NCI-H524 (cell line): Measurements from ENCODE around the gene SARS1.
"Not testable (repeated sequence)": the region's sequence is repeated elsewhere in the genome, so short reads cannot be mapped to it uniquely, and the experiment has no call there.

Source experiments
- DNase-seq, 2 experiments: peaks; one replicate each; lab custom pipeline; 2025; lab: John Stamatoyannopoulos, UW

Gene SARS1

GRCh38 chr1:109213824-109214693 lies at the start of gene SARS1:
Gene SARS1 (plus strand): TSS chr1:109213918. CDS start chr1:109213993, 75 bp downstream.
- peak; percentile 80 to 86 for DNase-seq

GRCh38 chr1:109164538-109164937 lies 49.2 kb upstream of the SARS1 start:
- no peak for DNase-seq

GRCh38 chr1:109167001-109167506 lies 46.7 kb upstream of the SARS1 start:
- no peak for DNase-seq

GRCh38 chr1:109170035-109170764 lies 43.5 kb upstream of the SARS1 start:
- no peak for DNase-seq

GRCh38 chr1:109171646-109172045 lies 42.1 kb upstream of the SARS1 start:
- no peak for DNase-seq

GRCh38 chr1:109176349-109176748 lies 37.4 kb upstream of the SARS1 start:
- DNase-seq: peak in 1 of 2 experiments; percentile 23

GRCh38 chr1:109180715-109181084 lies 33.0 kb upstream of the SARS1 start:
- DNase-seq: not testable (repeated sequence)

- no peak for DNase-seq
Observed at GRCh38 chr1:109181085-109181806, 32.5 kb upstream of the SARS1 start.

- peak in 1 of 2 experiments; percentile 40 for DNase-seq
Observed at GRCh38 chr1:109181807-109182163, 31.9 kb upstream of the SARS1 start.

- no peak for DNase-seq
Observed at GRCh38 chr1:109183058-109183738, 30.5 kb upstream of the SARS1 start.

GRCh38 chr1:109184687-109185086 lies 29.0 kb upstream of the SARS1 start:
- DNase-seq: no peak

GRCh38 chr1:109185357-109185756 lies 28.4 kb upstream of the SARS1 start:
- no peak for DNase-seq

- DNase-seq: peak; percentile 48 to 70
Observed at GRCh38 chr1:109185990-109186732, 27.6 kb upstream of the SARS1 start.

GRCh38 chr1:109186733-109187086 lies 27.0 kb upstream of the SARS1 start:
- DNase-seq: peak in 1 of 2 experiments; percentile 20

- DNase-seq: no peak
Observed at GRCh38 chr1:109187127-109187526, 26.6 kb upstream of the SARS1 start.

GRCh38 chr1:109188200-109188599 lies 25.5 kb upstream of the SARS1 start:
- DNase-seq: no peak

- no peak for DNase-seq
Observed at GRCh38 chr1:109188781-109189180, 24.9 kb upstream of the SARS1 start.

- no peak for DNase-seq
Observed at GRCh38 chr1:109190189-109190588, 23.5 kb upstream of the SARS1 start.

- no peak for DNase-seq
Observed at GRCh38 chr1:109191377-109191776, 22.3 kb upstream of the SARS1 start.

GRCh38 chr1:109191891-109192290 lies 21.8 kb upstream of the SARS1 start:
- no peak for DNase-seq

- DNase-seq: no peak
Observed at GRCh38 chr1:109192433-109192832, 21.3 kb upstream of the SARS1 start.
